AG08395 (cell line): ENCODE results near the gene EXOC4.
"Not testable (repeated sequence)": the region's sequence is repeated elsewhere in the genome, so short reads cannot be mapped to it uniquely, and the experiment has no call there.

Experiments used
- DNase-seq: peaks from one replicate; pipeline ENCODE4 v3.0.0; 2012; ENCODE audit warnings: mixed read lengths, low spot score

The EXOC4 gene

GRCh38 chr7:133252858-133253518 lies at the start of gene EXOC4:
EXOC4 (plus strand) TSS chr7:133253078.
- DNase-seq = peak; percentile 97

GRCh38 chr7:133203490-133203889 lies 49.4 kb upstream of the EXOC4 start:
- DNase-seq = no peak

- DNase-seq = no peak
These were observed 45.2 kb upstream of the EXOC4 start for GRCh38 chr7:133207687-133208086.

GRCh38 chr7:133210817-133211216 lies 42.1 kb upstream of the EXOC4 start:
- DNase-seq = not testable (repeated sequence)

- DNase-seq = not testable (repeated sequence)
These were observed 39.1 kb upstream of the EXOC4 start for GRCh38 chr7:133213772-133214171.

- no peak for DNase-seq
These were observed 35.1 kb upstream of the EXOC4 start for GRCh38 chr7:133217773-133218172.

GRCh38 chr7:133230591-133231194 lies 22.2 kb upstream of the EXOC4 start:
- peak; percentile 57 for DNase-seq

GRCh38 chr7:133233142-133233541 lies 19.7 kb upstream of the EXOC4 start:
- DNase-seq = no peak

- no peak for DNase-seq
These were observed 17.7 kb upstream of the EXOC4 start for GRCh38 chr7:133234961-133235875.

GRCh38 chr7:133237545-133237944 lies 15.3 kb upstream of the EXOC4 start:
- no peak for DNase-seq

- DNase-seq = no peak
These were observed 12.6 kb upstream of the EXOC4 start for GRCh38 chr7:133240302-133240701.

- no peak for DNase-seq
These were observed 6.3 kb upstream of the EXOC4 start for GRCh38 chr7:133246558-133246957.

GRCh38 chr7:133248901-133249300 lies 4.0 kb upstream of the EXOC4 start:
- no peak for DNase-seq

- no peak for DNase-seq
These were observed 396 bp upstream of the EXOC4 start for GRCh38 chr7:133252506-133252857.

GRCh38 chr7:133253519-133253875 lies 619 bp downstream of the EXOC4 start:
- no peak for DNase-seq

GRCh38 chr7:133255486-133255885 lies 2.6 kb downstream of the EXOC4 start:
- no peak for DNase-seq

- DNase-seq = no peak
These were observed 5.3 kb downstream of the EXOC4 start for GRCh38 chr7:133258174-133258573.

GRCh38 chr7:133265821-133266220 lies 12.9 kb downstream of the EXOC4 start:
- no peak for DNase-seq

GRCh38 chr7:133268355-133268754 lies 15.5 kb downstream of the EXOC4 start:
- no peak for DNase-seq

- DNase-seq = no peak
These were observed 19.5 kb downstream of the EXOC4 start for GRCh38 chr7:133272336-133272735.

- DNase-seq = no peak
These were observed 20.3 kb downstream of the EXOC4 start for GRCh38 chr7:133273227-133273626.

GRCh38 chr7:133274265-133274664 lies 21.4 kb downstream of the EXOC4 start:
- DNase-seq = no peak

GRCh38 chr7:133275008-133275407 lies 22.1 kb downstream of the EXOC4 start:
- no peak for DNase-seq
